SK-N-SH (cell line): ENCODE results near the gene TBX15. TPM values are rescaled to one million over a fixed set of nuclear protein-coding genes. Genes with fewer than 3 reads are reported as not detected.

Source experiments
- CTCF ChIA-PET: fragments of 300-600, 350-600 bp; formaldehyde crosslinking; extraction: SDS; loops from one replicate; lab custom pipeline; 2021; lab: Yijun Ruan, JAX
- POLR2A ChIA-PET: fragments of 350-600 bp; sonication (Branson Sonifier 250); formaldehyde crosslinking; extraction: SDS; loops from one replicate; lab custom pipeline; 2020; ENCODE audit warnings: antibody characterized with exemption, inconsistent platforms; lab: Yijun Ruan, JAX
- DNase-seq: peaks from one replicate; pipeline ENCODE4 v3.0.0; 2012
- H2AFZ ChIP-seq: fragments of 200-600 bp; sonication (generic); 2 replicates; pipeline ENCODE4 v1.8.1; 2016; ENCODE audit warnings: antibody characterized with exemption, mild to moderate bottlenecking, low read depth
- H3F3A ChIP-seq: fragments of 200-600 bp; sonication (generic); replicated peaks from 2 replicates; pipeline ENCODE3; 2016; ENCODE audit warnings: antibody characterized with exemption, mild to moderate bottlenecking; ENCODE audit not compliant: insufficient read depth
- H3K27ac ChIP-seq, 2 experiments: fragments of 200-500 bp in 1 of 2; fragments of 200-600 bp in 1 of 2; sonication (Bioruptor generic) in 1 of 2; sonication (generic), shearing (Covaris generic) in 1 of 2; 2 replicates each; pipeline versions ENCODE4 v1.5.1 to v1.6.1; 2014 to 2016; ENCODE audit warnings: low read depth in 2 of 2, inconsistent platforms in 1 of 2, low read length in 1 of 2, mild to moderate bottlenecking in 1 of 2, mixed read lengths in 1 of 2
- H3K27me3 ChIP-seq: fragments of 200-600 bp; sonication (generic), shearing (Covaris generic); 2 replicates; pipeline ENCODE4 v1.6.1; 2016; ENCODE audit warnings: mixed run types; ENCODE audit not compliant: insufficient read depth
- H3K36me3 ChIP-seq, 2 experiments: fragments of 200-500 bp in 1 of 2; fragments of 200-600 bp in 1 of 2; sonication (Bioruptor generic) in 1 of 2; sonication (generic) in 1 of 2; replicated peaks in 1 of 2; 2 replicates each; pipeline versions ENCODE3 to v1.5.1; 2014 to 2016; ENCODE audit warnings: low read length in 1 of 2, mild to moderate bottlenecking in 1 of 2; ENCODE audit not compliant: insufficient read depth in 2 of 2, control insufficient read depth in 1 of 2
- H3K4me1 ChIP-seq, 2 experiments: fragments of 200-500 bp in 1 of 2; fragments of 200-600 bp in 1 of 2; sonication (Bioruptor generic) in 1 of 2; sonication (generic), shearing (Covaris generic) in 1 of 2; 2 replicates each; pipeline versions ENCODE4 v1.5.1 to v1.6.1; 2014 to 2016; ENCODE audit warnings: low read depth in 1 of 2, low read length in 1 of 2, mixed run types in 1 of 2; ENCODE audit not compliant: insufficient read depth in 2 of 2, control insufficient read depth in 1 of 2
- H3K4me2 ChIP-seq: fragments of 200-600 bp; sonication (generic), shearing (Covaris generic); 2 replicates; pipeline ENCODE4 v1.6.1; 2017; ENCODE audit warnings: mixed run types
- H3K4me3 ChIP-seq, 2 experiments: fragments of 200-500 bp in 1 of 2; fragments of 200-600 bp in 1 of 2; sonication (Bioruptor generic) in 1 of 2; sonication (generic), shearing (Covaris generic) in 1 of 2; 2 replicates each; pipeline versions ENCODE4 v1.5.1 to v1.8.1; 2014 to 2016; ENCODE audit warnings: low read depth in 2 of 2, inconsistent platforms in 1 of 2, low read length in 1 of 2, mild to moderate bottlenecking in 1 of 2, mixed read lengths in 1 of 2, moderate library complexity in 1 of 2
- H3K79me2 ChIP-seq: fragments of 200-600 bp; sonication (generic); 2 replicates; pipeline ENCODE4 v1.8.1; 2017; ENCODE audit warnings: mild to moderate bottlenecking; ENCODE audit not compliant: insufficient read depth
- H3K9ac ChIP-seq: fragments of 200-600 bp; sonication (generic); 2 replicates; pipeline ENCODE4 v1.6.1; 2017; ENCODE audit warnings: mixed run types
- H3K9me2 ChIP-seq: fragments of 200-600 bp; sonication (generic); 2 replicates; pipeline ENCODE4 v1.6.1; 2017; ENCODE audit warnings: mixed run types
- H3K9me3 ChIP-seq: fragments of 200-600 bp; sonication (generic); 2 replicates; pipeline ENCODE4 v1.6.1; 2017; ENCODE audit warnings: mixed run types, mild to moderate bottlenecking, moderate library complexity
- H4K20me1 ChIP-seq: fragments of 200-600 bp; sonication (generic); 2 replicates; pipeline ENCODE4 v1.6.1; 2017; ENCODE audit warnings: mild to moderate bottlenecking, mixed run types; ENCODE audit not compliant: insufficient read depth
- CHD2 ChIP-seq: fragments of 150-350 bp; IDR thresholded peaks from 2 replicates; pipeline ENCODE4 v1.6.1; 2018; ENCODE audit warnings: low read length; ENCODE audit not compliant: partially characterized antibody
- ELF1 ChIP-seq: IDR thresholded peaks from 2 replicates; pipeline ENCODE4 v1.4.0; 2012
- EZH2phosphoT487 ChIP-seq: fragments of 200-600 bp; sonication (generic); IDR thresholded peaks from 2 replicates; pipeline ENCODE4 v1.6.1; 2017; ENCODE audit warnings: low read depth, mixed run types, mild to moderate bottlenecking, antibody characterized with exemption, moderate library complexity, borderline replicate concordance
- MAX ChIP-seq: IDR thresholded peaks from 2 replicates; pipeline ENCODE4 v1.4.0; 2012; ENCODE audit warnings: low read depth
- MEF2A ChIP-seq: IDR thresholded peaks from 2 replicates; pipeline ENCODE4 v1.4.0; 2012; ENCODE audit warnings: low read depth, borderline replicate concordance
- NFIC ChIP-seq: IDR thresholded peaks from 2 replicates; pipeline ENCODE4 v1.4.0; 2012; ENCODE audit warnings: borderline replicate concordance
- PBX3 ChIP-seq: IDR thresholded peaks from 2 replicates; pipeline ENCODE4; 2012
- REST ChIP-seq: IDR thresholded peaks from 2 replicates; pipeline ENCODE4 v1.6.1; 2012; ENCODE audit warnings: mild to moderate bottlenecking, low read depth, low read length, moderate library complexity
- RXRA ChIP-seq: IDR thresholded peaks from 2 replicates; pipeline ENCODE4 v1.4.0; 2012; ENCODE audit warnings: low read depth, mild to moderate bottlenecking, borderline replicate concordance
- SIN3A ChIP-seq: IDR thresholded peaks from 2 replicates; pipeline ENCODE4 v1.6.1; 2012; ENCODE audit warnings: low read depth, mild to moderate bottlenecking, low read length, moderate library complexity, borderline replicate concordance
- SMC3 ChIP-seq: IDR thresholded peaks from 2 replicates; pipeline ENCODE4 v1.6.1; 2012; ENCODE audit warnings: low read depth, low read length, improper control_type of control experiment
- TCF12 ChIP-seq: IDR thresholded peaks from 2 replicates; pipeline ENCODE4 v1.4.0; 2012
- USF1 ChIP-seq: IDR thresholded peaks from 2 replicates; pipeline ENCODE4 v1.4.0; 2012; ENCODE audit warnings: low read depth, borderline replicate concordance
- USF2 ChIP-seq: fragments of 150-350 bp; IDR thresholded peaks from 2 replicates; pipeline ENCODE4 v1.6.1; 2017; ENCODE audit warnings: antibody characterized with exemption, low read length, low read depth, borderline replicate concordance
- WGBS: methylation state at CpG from one replicate; pipeline ENCODE4 v1.1.6; 2017; ENCODE audit warnings: low lambda C conversion rate; 5-methylcytosine and 5-hydroxymethylcytosine counted together
- polyA plus RNA-seq, 3 experiments: library from polyadenylated mRNA; depleted of rRNA; stranded (reverse); fragments of >200 nt; gene quantifications; 2 replicates each; pipeline ENCODE4 v1.2.3, GENCODE V29; 2012

Gene TBX15
- polyA plus RNA-seq, 1 of the 3 experiments (the other 2 are of a cell fraction): 0.02 TPM

- H3K9me2 ChIP-seq: no peaks in the 10 kb centered on the region
- ChIA-PET POLR2A (no interaction called here), CTCF (interaction anchor here (0.9 to 3.1 kb wide), 2 partner anchors 12 to 16 kb away, joined by 3 to 19 read pairs; no protein-coding TSS in a partner anchor)
- no peaks in the 10 kb centered on the region for H3F3A ChIP-seq
- DNase-seq: no peak
- no peak overlapping the region for H3K9ac ChIP-seq
- no peaks in the 10 kb centered on the region for H3K9me3 ChIP-seq
- no peaks in the 10 kb centered on the region for H4K20me1 ChIP-seq
- H3K4me1 ChIP-seq: no peaks in the 10 kb centered on the region; a peak in 1 of 4 replicates
- no peaks in the 10 kb centered on the region for H3K36me3 ChIP-seq
- H3K4me3 ChIP-seq: no peak overlapping the region
- no peak overlapping the region for H3K27ac ChIP-seq
- 12% methylated on average over 20 of the region's 22 CpGs for WGBS
- H3K27me3 ChIP-seq: peaks cover 89% of the 10 kb centered on the region
- TF ChIP-seq SIN3A (no peak), USF1 (no peak), SMC3 (no peak), MAX (no peak), RXRA (no peak), PBX3 (no peak), REST (no peak), NFIC (no peak), ELF1 (no peak), CHD2 (no peak), USF2 (no peak), MEF2A (no peak), EZH2phosphoT487 (no peak), TCF12 (no peak)
- H3K4me2 ChIP-seq: no peak overlapping the region
- H2AFZ ChIP-seq: no peak overlapping the region
- H3K79me2 ChIP-seq: no peaks in the 10 kb centered on the region
These were observed 4.2 kb upstream of the TBX15 start for GRCh38 chr1:118992237-118992825.
